HuH-7 (cell line): Measurements from ENCODE around the gene PCP4L1.
"Not testable (repeated sequence)": the region's sequence is repeated elsewhere in the genome, so short reads cannot be mapped to it uniquely, and the experiment has no call there.

Source experiments
- DNase-seq: peaks from one replicate; pipeline ENCODE4 v3.0.0; 2011; ENCODE audit warnings: low spot score

Gene PCP4L1

GRCh38 chr1:161229896-161230295 lies 28.6 kb upstream of the PCP4L1 start:
- DNase-seq, result no peak

GRCh38 chr1:161230762-161231161 lies 27.8 kb upstream of the PCP4L1 start:
- DNase-seq, result no peak

GRCh38 chr1:161233102-161233501 lies 25.4 kb upstream of the PCP4L1 start:
- no peak for DNase-seq

- no peak for DNase-seq
Observed at GRCh38 chr1:161235957-161236775, 22.4 kb upstream of the PCP4L1 start.

- no peak for DNase-seq
Observed at GRCh38 chr1:161238039-161238473, 20.5 kb upstream of the PCP4L1 start, which contains the start of gene NR1I3. TSS of gene NR1I3 (minus strand) at chr1:161238203. CDS start at chr1:161236565, 1,638 bp downstream.

- no peak for DNase-seq
Observed at GRCh38 chr1:161241682-161242081, 16.9 kb upstream of the PCP4L1 start.

- no peak for DNase-seq
Observed at GRCh38 chr1:161242313-161242712, 16.2 kb upstream of the PCP4L1 start.

GRCh38 chr1:161244888-161245287 lies 13.7 kb upstream of the PCP4L1 start:
- no peak for DNase-seq

GRCh38 chr1:161250100-161250499 lies 8.4 kb upstream of the PCP4L1 start:
- not testable (repeated sequence) for DNase-seq

GRCh38 chr1:161250829-161251228 lies 7.7 kb upstream of the PCP4L1 start:
- no peak for DNase-seq

- DNase-seq, result no peak
Observed at GRCh38 chr1:161251579-161251978, 7.0 kb upstream of the PCP4L1 start.

GRCh38 chr1:161255302-161255701 lies 3.2 kb upstream of the PCP4L1 start:
- not testable (repeated sequence) for DNase-seq

- DNase-seq, result not testable (repeated sequence)
Observed at GRCh38 chr1:161255955-161256520, 2.5 kb upstream of the PCP4L1 start.

- DNase-seq, result not testable (repeated sequence)
Observed at GRCh38 chr1:161257109-161257508, 1.4 kb upstream of the PCP4L1 start.

GRCh38 chr1:161259345-161259702 lies 779 bp downstream of the PCP4L1 start:
- DNase-seq, result no peak

GRCh38 chr1:161259765-161260164 lies 1.2 kb downstream of the PCP4L1 start:
- no peak for DNase-seq

- DNase-seq, result no peak
Observed at GRCh38 chr1:161260376-161261260, 2.1 kb downstream of the PCP4L1 start.

- no peak for DNase-seq
Observed at GRCh38 chr1:161261261-161262235, 3.0 kb downstream of the PCP4L1 start.

GRCh38 chr1:161265305-161265704 lies 6.8 kb downstream of the PCP4L1 start:
- DNase-seq, result no peak

GRCh38 chr1:161266202-161266601 lies 7.7 kb downstream of the PCP4L1 start:
- DNase-seq, result no peak

- DNase-seq, result no peak
Observed at GRCh38 chr1:161266836-161267235, 8.3 kb downstream of the PCP4L1 start.
